Measurements from ENCODE around the gene WDR88.
A peak's percentile ranks its signal among the peaks of the same experiment; 100 is the strongest.

WDR88 gene

GRCh38 chr19:33193865-33194362 lies 62.0 kb downstream of the WDR88 start, which contains the start of gene LRP3:
Gene LRP3 (plus strand): TSS chr19:33194330. CDS start chr19:33194786, 456 bp downstream.
- no peaks in the 10 kb centered on the region for H3K27me3 ChIP-seq (ENCODE audit: insufficient read depth, low read length, poor library complexity)
- no peaks in the 10 kb centered on the region for H3K36me3 ChIP-seq (ENCODE audit: control insufficient read depth, insufficient read depth, low read length)
- H3K4me1 ChIP-seq (ENCODE audit: control insufficient read depth, low read depth, low read length): no peaks in the 10 kb centered on the region
- no peak within 1 kb of the TSS for H4K8ac ChIP-seq (ENCODE audit: low read depth, low read length)
- H2BK5ac ChIP-seq (ENCODE audit: low read length): no peak within 1 kb of the TSS
- no peak within 1 kb of the TSS for H4K5ac ChIP-seq (ENCODE audit: low read length)
- H2BK120ac ChIP-seq (ENCODE audit: low read depth, low read length): no peak within 1 kb of the TSS
- no peak within 1 kb of the TSS for H3K27ac ChIP-seq (ENCODE audit: low read depth, low read length)
- H3K56ac ChIP-seq (ENCODE audit: low read length): peak within 1 kb of the TSS; percentile 82
- no CpG with 5 or more reads among the region's 50 CpGs for WGBS (ENCODE audit: extremely low coverage, insufficient coverage, low lambda C conversion rate)
- no peak within 1 kb of the TSS for H2BK15ac ChIP-seq (replicated peaks; ENCODE audit: low read depth)
- H3K4me2 ChIP-seq (ENCODE audit: low read length): peak within 1 kb of the TSS; percentile 21
- no peaks in the 10 kb centered on the region for H3K79me1 ChIP-seq (ENCODE audit: low read length)
- no peak within 1 kb of the TSS for H2AK5ac ChIP-seq (ENCODE audit: low read length)
- no peaks in the 10 kb centered on the region for H3K79me2 ChIP-seq (ENCODE audit: control insufficient read depth, insufficient read depth, low read length)
- peak within 1 kb of the TSS; percentile 76 for H3K9ac ChIP-seq (ENCODE audit: low read length)
- H3K23ac ChIP-seq (ENCODE audit: low read length): no peak within 1 kb of the TSS
- DNase-seq: peak; percentile 23
- peak within 1 kb of the TSS; percentile 34 for H3K18ac ChIP-seq (ENCODE audit: low read length)
- peak within 1 kb of the TSS; percentile 50 for H3K4me3 ChIP-seq (ENCODE audit: low read length)
- peak within 1 kb of the TSS; percentile 59 for H3K4ac ChIP-seq (ENCODE audit: low read depth, low read length)

GRCh38 chr19:33194532-33194885 lies 62.6 kb downstream of the WDR88 start:
- no CpG with 5 or more reads among the region's 57 CpGs for WGBS (ENCODE audit: extremely low coverage, insufficient coverage, low lambda C conversion rate)
- Histone ChIP-seq H3K36me3 (ENCODE audit: control insufficient read depth, insufficient read depth, low read length) (no peaks in the 10 kb centered on the region), H3K18ac (ENCODE audit: low read length) (peak overlapping the region; percentile 34), H3K4me3 (ENCODE audit: low read length) (peak overlapping the region; percentile 50), H3K4me2 (ENCODE audit: low read length) (peak overlapping the region; percentile 21), H4K5ac (ENCODE audit: low read length) (no peak overlapping the region), H3K4me1 (ENCODE audit: control insufficient read depth, low read depth, low read length) (no peaks in the 10 kb centered on the region), H3K27ac (ENCODE audit: low read depth, low read length) (no peak overlapping the region), H2BK5ac (ENCODE audit: low read length) (no peak overlapping the region), H4K8ac (ENCODE audit: low read depth, low read length) (no peak overlapping the region), H2AK5ac (ENCODE audit: low read length) (no peak overlapping the region), H3K23ac (ENCODE audit: low read length) (no peak overlapping the region), H3K9ac (ENCODE audit: low read length) (peak overlapping the region; percentile 76), H3K4ac (ENCODE audit: low read depth, low read length) (no peak overlapping the region), H3K56ac (ENCODE audit: low read length) (peak overlapping the region; percentile 82), H2BK120ac (ENCODE audit: low read depth, low read length) (no peak overlapping the region), H3K79me1 (ENCODE audit: low read length) (no peaks in the 10 kb centered on the region), H3K79me2 (ENCODE audit: control insufficient read depth, insufficient read depth, low read length) (no peaks in the 10 kb centered on the region), H2BK15ac (replicated peaks; ENCODE audit: low read depth) (no peak overlapping the region), H3K27me3 (ENCODE audit: insufficient read depth, low read length, poor library complexity) (no peaks in the 10 kb centered on the region)
- no peak for DNase-seq

- no peak overlapping the region for H3K27ac ChIP-seq (ENCODE audit: low read depth, low read length)
- H3K79me1 ChIP-seq (ENCODE audit: low read length): no peaks in the 10 kb centered on the region
- H2BK120ac ChIP-seq (ENCODE audit: low read depth, low read length): no peak overlapping the region
- H3K56ac ChIP-seq (ENCODE audit: low read length): peak overlapping the region; percentile 82
- peak overlapping the region; percentile 59 for H3K4ac ChIP-seq (ENCODE audit: low read depth, low read length)
- H3K4me3 ChIP-seq (ENCODE audit: low read length): peak overlapping the region; percentile 50
- no peaks in the 10 kb centered on the region for H3K36me3 ChIP-seq (ENCODE audit: control insufficient read depth, insufficient read depth, low read length)
- H2BK15ac ChIP-seq (replicated peaks; ENCODE audit: low read depth): no peak overlapping the region
- peak overlapping the region; percentile 76 for H3K9ac ChIP-seq (ENCODE audit: low read length)
- H3K4me1 ChIP-seq (ENCODE audit: control insufficient read depth, low read depth, low read length): no peaks in the 10 kb centered on the region
- no peaks in the 10 kb centered on the region for H3K27me3 ChIP-seq (ENCODE audit: insufficient read depth, low read length, poor library complexity)
- no peak overlapping the region for H4K8ac ChIP-seq (ENCODE audit: low read depth, low read length)
- H4K5ac ChIP-seq (ENCODE audit: low read length): no peak overlapping the region
- no CpG with 5 or more reads among the region's 49 CpGs for WGBS (ENCODE audit: extremely low coverage, insufficient coverage, low lambda C conversion rate)
- peak overlapping the region; percentile 34 for H3K18ac ChIP-seq (ENCODE audit: low read length)
- no peak overlapping the region for H2BK5ac ChIP-seq (ENCODE audit: low read length)
- H3K4me2 ChIP-seq (ENCODE audit: low read length): peak overlapping the region; percentile 21
- no peak overlapping the region for H3K23ac ChIP-seq (ENCODE audit: low read length)
- H2AK5ac ChIP-seq (ENCODE audit: low read length): no peak overlapping the region
- peak; percentile 28 for DNase-seq
- no peaks in the 10 kb centered on the region for H3K79me2 ChIP-seq (ENCODE audit: control insufficient read depth, insufficient read depth, low read length)
Measured at GRCh38 chr19:33194886-33195644, 63.2 kb downstream of the WDR88 start.

GRCh38 chr19:33195645-33196347 lies 63.9 kb downstream of the WDR88 start:
- Histone ChIP-seq H2BK15ac (replicated peaks; ENCODE audit: low read depth) (no peak overlapping the region), H3K79me1 (ENCODE audit: low read length) (no peaks in the 10 kb centered on the region), H3K18ac (ENCODE audit: low read length) (no peak overlapping the region), H3K27me3 (ENCODE audit: insufficient read depth, low read length, poor library complexity) (no peaks in the 10 kb centered on the region), H3K79me2 (ENCODE audit: control insufficient read depth, insufficient read depth, low read length) (no peaks in the 10 kb centered on the region), H2AK5ac (ENCODE audit: low read length) (no peak overlapping the region), H2BK5ac (ENCODE audit: low read length) (no peak overlapping the region), H3K36me3 (ENCODE audit: control insufficient read depth, insufficient read depth, low read length) (no peaks in the 10 kb centered on the region), H3K4me3 (ENCODE audit: low read length) (no peak overlapping the region), H3K4me1 (ENCODE audit: control insufficient read depth, low read depth, low read length) (no peaks in the 10 kb centered on the region), H4K8ac (ENCODE audit: low read depth, low read length) (no peak overlapping the region), H3K56ac (ENCODE audit: low read length) (peak overlapping the region; percentile 82), H4K5ac (ENCODE audit: low read length) (no peak overlapping the region), H3K27ac (ENCODE audit: low read depth, low read length) (no peak overlapping the region), H2BK120ac (ENCODE audit: low read depth, low read length) (no peak overlapping the region), H3K4ac (ENCODE audit: low read depth, low read length) (no peak overlapping the region), H3K9ac (ENCODE audit: low read length) (peak overlapping the region; percentile 76), H3K4me2 (ENCODE audit: low read length) (no peak overlapping the region), H3K23ac (ENCODE audit: low read length) (no peak overlapping the region)
- no CpG with 5 or more reads among the region's 17 CpGs for WGBS (ENCODE audit: extremely low coverage, insufficient coverage, low lambda C conversion rate)
- DNase-seq: no peak

- Histone ChIP-seq H3K56ac (ENCODE audit: low read length) (no peak overlapping the region), H3K4me2 (ENCODE audit: low read length) (no peak overlapping the region), H4K5ac (ENCODE audit: low read length) (no peak overlapping the region), H3K36me3 (ENCODE audit: control insufficient read depth, insufficient read depth, low read length) (no peaks in the 10 kb centered on the region), H3K4me1 (ENCODE audit: control insufficient read depth, low read depth, low read length) (no peaks in the 10 kb centered on the region), H3K18ac (ENCODE audit: low read length) (no peak overlapping the region), H2BK15ac (replicated peaks; ENCODE audit: low read depth) (no peak overlapping the region), H3K27me3 (ENCODE audit: insufficient read depth, low read length, poor library complexity) (no peaks in the 10 kb centered on the region), H2AK5ac (ENCODE audit: low read length) (no peak overlapping the region), H2BK5ac (ENCODE audit: low read length) (no peak overlapping the region), H3K79me2 (ENCODE audit: control insufficient read depth, insufficient read depth, low read length) (no peaks in the 10 kb centered on the region), H2BK120ac (ENCODE audit: low read depth, low read length) (no peak overlapping the region), H4K8ac (ENCODE audit: low read depth, low read length) (no peak overlapping the region), H3K27ac (ENCODE audit: low read depth, low read length) (no peak overlapping the region), H3K23ac (ENCODE audit: low read length) (no peak overlapping the region), H3K79me1 (ENCODE audit: low read length) (no peaks in the 10 kb centered on the region), H3K9ac (ENCODE audit: low read length) (no peak overlapping the region), H3K4me3 (ENCODE audit: low read length) (no peak overlapping the region), H3K4ac (ENCODE audit: low read depth, low read length) (no peak overlapping the region)
- no peak for DNase-seq
- no CpG with 5 or more reads among the region's 10 CpGs for WGBS (ENCODE audit: extremely low coverage, insufficient coverage, low lambda C conversion rate)
Measured at GRCh38 chr19:33196446-33197193, 64.7 kb downstream of the WDR88 start.

Data from mesendoderm (in vitro differentiated cells).